GM12865 (cell line): ENCODE measurements around the gene TLX1.

Source experiments
- DNase-seq: peaks from one replicate; pipeline ENCODE4 v3.0.0; 2010; ENCODE audit warnings: low read depth
- H3K4me3 ChIP-seq: 2 replicates; pipeline ENCODE4 v1.5.1; 2011; ENCODE audit warnings: mild to moderate bottlenecking, low read depth, low read length, control low read depth
- TF ChIP-seq, protein P1 (sequence below): IDR thresholded peaks from 2 replicates; pipeline ENCODE4 v1.5.1; 2011; ENCODE audit warnings: low read length, control low read depth, low read depth, inconsistent platforms; ENCODE audit not compliant: insufficient read depth; ENCODE audit errors: missing control alignments

Gene TLX1

DNA sequence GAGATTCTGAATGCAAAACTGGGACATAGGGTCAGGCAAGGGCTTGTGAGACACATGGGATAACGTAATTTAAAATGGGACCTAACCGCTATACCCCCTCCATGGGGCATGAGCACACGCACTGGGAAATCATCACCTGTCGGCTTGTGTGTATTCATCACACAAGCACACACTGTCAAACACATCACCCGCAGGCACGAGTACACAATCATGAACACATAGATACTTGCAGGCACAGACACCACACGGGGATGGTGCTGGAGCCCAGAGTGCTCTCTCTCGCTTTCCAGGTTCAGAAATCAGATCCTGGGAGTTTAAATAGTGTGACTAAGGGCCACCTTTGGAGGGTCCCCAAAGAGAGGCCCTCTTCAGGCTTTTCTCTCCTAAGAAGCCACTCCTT lies 19.6 kb upstream of the TLX1 start:
- TF ChIP-seq, protein P1, sequence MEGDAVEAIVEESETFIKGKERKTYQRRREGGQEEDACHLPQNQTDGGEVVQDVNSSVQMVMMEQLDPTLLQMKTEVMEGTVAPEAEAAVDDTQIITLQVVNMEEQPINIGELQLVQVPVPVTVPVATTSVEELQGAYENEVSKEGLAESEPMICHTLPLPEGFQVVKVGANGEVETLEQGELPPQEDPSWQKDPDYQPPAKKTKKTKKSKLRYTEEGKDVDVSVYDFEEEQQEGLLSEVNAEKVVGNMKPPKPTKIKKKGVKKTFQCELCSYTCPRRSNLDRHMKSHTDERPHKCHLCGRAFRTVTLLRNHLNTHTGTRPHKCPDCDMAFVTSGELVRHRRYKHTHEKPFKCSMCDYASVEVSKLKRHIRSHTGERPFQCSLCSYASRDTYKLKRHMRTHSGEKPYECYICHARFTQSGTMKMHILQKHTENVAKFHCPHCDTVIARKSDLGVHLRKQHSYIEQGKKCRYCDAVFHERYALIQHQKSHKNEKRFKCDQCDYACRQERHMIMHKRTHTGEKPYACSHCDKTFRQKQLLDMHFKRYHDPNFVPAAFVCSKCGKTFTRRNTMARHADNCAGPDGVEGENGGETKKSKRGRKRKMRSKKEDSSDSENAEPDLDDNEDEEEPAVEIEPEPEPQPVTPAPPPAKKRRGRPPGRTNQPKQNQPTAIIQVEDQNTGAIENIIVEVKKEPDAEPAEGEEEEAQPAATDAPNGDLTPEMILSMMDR = no peak
- DNase-seq = no peak

DNA sequence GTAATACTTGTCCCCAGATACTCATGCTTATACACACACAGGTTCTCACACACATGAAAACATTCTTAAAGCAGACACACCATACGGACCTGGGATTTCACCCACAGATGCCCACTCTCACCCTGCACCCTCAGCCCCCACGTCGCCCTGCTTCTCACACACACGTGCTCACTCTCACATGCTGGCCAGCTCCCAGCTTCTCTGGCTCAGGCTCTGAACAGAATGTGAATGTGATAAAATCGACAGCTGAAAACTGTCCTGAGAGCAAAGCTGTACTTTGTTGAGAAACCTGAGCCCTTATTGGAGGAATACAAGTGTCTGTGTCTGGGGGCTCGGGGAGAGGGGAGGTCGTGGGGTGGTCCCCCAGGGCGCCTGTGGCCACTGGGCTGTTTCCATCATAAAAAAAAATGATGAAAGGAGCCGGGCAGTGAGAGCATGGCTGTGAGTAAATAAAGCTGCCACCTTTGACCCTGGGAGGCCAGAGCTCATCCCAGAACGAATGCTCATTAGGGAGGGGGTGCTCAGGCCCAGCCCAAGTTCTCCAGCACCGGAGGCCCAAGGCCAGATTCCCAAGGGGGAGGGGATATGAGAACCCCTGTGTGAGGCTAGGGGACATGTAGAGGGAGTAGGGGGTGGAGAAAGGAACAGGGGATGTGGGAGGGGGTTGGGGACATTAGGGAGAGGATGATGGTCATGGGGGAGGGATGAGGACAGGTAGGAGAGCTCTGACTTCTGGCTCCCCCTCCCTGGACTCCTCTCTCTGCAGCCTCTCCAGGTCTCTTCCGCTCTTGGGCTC lies 18.1 kb upstream of the TLX1 start:
- DNase-seq = no peak
- no peak overlapping the region for H3K4me3 ChIP-seq
- TF ChIP-seq, protein P1 = no peak

More for the DNA sequence above, 19.6 kb upstream of the TLX1 start:
- no peak overlapping the region for H3K4me3 ChIP-seq

DNA sequence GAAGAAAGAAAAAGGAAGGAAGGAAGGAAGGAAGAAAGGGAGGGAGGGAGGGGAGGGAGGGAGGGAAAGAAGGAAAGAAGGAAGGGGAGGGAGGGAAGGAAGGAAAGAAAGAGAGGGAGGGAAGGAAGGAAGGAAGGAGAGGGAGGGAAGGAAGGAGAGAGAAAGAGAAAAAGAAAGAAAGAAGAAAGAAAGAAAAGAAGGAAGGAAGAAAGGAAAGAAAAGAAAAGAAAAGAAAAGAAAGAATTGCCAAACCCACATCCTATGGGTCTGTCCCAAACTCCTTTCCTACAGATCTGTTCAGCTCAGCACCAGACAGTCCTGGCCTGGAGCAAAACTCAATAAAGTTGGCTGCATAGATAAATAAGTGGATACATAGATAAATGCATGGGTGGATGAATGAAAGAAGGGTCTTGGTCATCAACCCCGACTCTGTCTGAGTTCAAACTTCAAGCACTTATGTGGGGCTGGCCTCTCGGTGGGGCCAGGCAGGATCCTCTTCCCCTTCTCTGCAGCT lies 17.2 kb upstream of the TLX1 start:
- no peak overlapping the region for H3K4me3 ChIP-seq
- no peak for DNase-seq
- TF ChIP-seq, protein P1 = no peak

DNA sequence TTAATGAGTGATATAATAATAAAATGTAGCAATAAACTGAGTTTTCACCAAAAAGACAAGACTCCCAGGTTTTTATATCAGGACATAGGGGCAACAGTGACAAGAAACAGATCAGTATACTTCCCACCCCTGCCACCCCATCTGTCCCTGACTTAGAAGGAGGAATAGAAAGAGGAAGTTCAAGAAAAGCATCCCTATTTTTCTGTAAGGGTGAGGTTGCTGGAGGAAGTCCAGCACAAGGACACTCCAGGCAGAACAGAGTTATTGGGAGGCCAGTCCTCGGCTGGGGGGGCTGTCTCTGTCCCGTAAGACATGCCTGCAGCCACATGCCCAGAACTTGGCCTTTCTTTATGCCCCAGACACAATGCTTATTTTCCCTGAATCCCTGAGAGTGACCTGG lies 16.5 kb upstream of the TLX1 start:
- H3K4me3 ChIP-seq = no peak overlapping the region
- DNase-seq = no peak
- TF ChIP-seq, protein P1 = no peak

DNA sequence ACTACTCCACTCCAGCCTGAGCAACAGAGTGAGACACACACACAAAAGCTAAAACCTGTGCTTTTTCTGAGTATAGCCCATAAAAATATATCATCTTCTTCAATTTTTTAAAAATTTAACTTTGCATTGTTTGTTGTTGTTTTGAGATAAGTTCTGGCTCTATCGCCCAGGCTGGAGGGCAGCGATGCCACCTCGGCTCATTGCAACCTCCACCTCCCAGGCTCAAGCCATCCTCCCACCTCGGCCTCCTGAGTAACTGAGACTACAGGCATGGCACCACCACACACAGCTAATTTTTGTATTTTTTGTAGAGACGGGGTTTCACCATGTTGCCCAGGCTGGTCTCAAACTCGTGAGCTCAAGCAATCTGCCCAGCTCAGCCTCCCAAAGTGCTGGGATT lies 14.3 kb upstream of the TLX1 start:
- no peak for DNase-seq
- H3K4me3 ChIP-seq = no peak overlapping the region
- TF ChIP-seq, protein P1 = no peak

DNA sequence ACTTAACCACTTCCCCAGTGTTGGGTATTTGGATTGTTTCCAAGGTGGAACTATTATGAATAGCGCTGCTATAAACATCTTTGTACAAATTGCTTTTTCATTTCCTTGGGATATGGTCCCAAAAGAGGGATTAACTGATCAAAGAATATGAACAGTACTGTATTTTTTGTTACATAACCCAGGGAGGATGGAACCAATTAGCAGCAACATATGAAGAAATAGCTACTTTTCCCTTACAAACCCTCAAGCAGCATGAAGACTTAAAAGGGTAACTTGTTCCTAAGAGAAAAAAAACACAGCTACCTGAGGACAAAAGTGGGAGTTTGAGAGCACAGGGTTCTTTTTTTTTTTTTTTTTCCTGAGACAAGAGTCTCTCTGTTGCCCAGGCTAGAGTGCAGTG lies 13.1 kb upstream of the TLX1 start:
- TF ChIP-seq, protein P1 = no peak
- H3K4me3 ChIP-seq = no peak overlapping the region
- no peak for DNase-seq

DNA sequence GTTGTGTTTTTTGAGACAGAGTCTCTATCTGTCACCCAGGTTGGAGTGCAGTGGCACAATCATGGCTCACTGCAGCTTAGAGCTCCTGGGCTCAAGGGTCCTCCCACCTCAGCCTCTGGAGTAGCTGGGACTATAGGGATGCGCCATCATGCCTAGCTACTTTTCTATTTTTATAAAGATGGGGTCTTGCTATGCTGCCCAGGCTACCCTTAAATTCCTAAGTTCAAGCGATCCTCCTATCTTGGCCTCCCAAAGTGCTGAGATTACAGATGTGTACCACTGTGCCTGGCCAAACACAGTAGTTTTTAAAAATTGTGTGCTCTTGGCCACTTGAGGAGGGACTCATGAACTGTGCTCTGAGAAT lies 10.6 kb upstream of the TLX1 start:
- peak overlapping the region; percentile 44 for H3K4me3 ChIP-seq
- DNase-seq = no peak
- TF ChIP-seq, protein P1 = no peak
